DMS153 (cell line): ENCODE data around the gene DOCK4.

Experiments used
- DNase-seq: peaks from one replicate; lab custom pipeline; 2025; lab: John Stamatoyannopoulos, UW

The DOCK4 gene

GRCh38 chr7:112105584-112106530 lies 100.3 kb downstream of the DOCK4 start:
- DNase-seq, result no peak

GRCh38 chr7:112104120-112104519 lies 102.1 kb downstream of the DOCK4 start:
- DNase-seq, result no peak

- no peak for DNase-seq
These were observed 103.0 kb downstream of the DOCK4 start for GRCh38 chr7:112103246-112103645.

- peak; percentile 65 for DNase-seq
These were observed 104.9 kb downstream of the DOCK4 start for GRCh38 chr7:112101201-112101846.

GRCh38 chr7:112097524-112097923 lies 108.7 kb downstream of the DOCK4 start:
- DNase-seq, result no peak

- no peak for DNase-seq
These were observed 112.8 kb downstream of the DOCK4 start for GRCh38 chr7:112093409-112093808.

GRCh38 chr7:112092709-112093395 lies 113.3 kb downstream of the DOCK4 start:
- no peak for DNase-seq

GRCh38 chr7:112092306-112092705 lies 113.9 kb downstream of the DOCK4 start:
- DNase-seq, result no peak

- no peak for DNase-seq
These were observed 114.4 kb downstream of the DOCK4 start for GRCh38 chr7:112091768-112092167.

- no peak for DNase-seq
These were observed 116.6 kb downstream of the DOCK4 start for GRCh38 chr7:112089551-112089950.

- no peak for DNase-seq
These were observed 117.6 kb downstream of the DOCK4 start for GRCh38 chr7:112088484-112089016.

- no peak for DNase-seq
These were observed 119.5 kb downstream of the DOCK4 start for GRCh38 chr7:112086496-112087254.

- DNase-seq, result no peak
These were observed 121.7 kb downstream of the DOCK4 start for GRCh38 chr7:112084520-112084971.

- DNase-seq, result no peak
These were observed 122.3 kb downstream of the DOCK4 start for GRCh38 chr7:112083776-112084355.

GRCh38 chr7:112082306-112082705 lies 123.9 kb downstream of the DOCK4 start:
- DNase-seq, result no peak

- DNase-seq, result no peak
These were observed 124.4 kb downstream of the DOCK4 start for GRCh38 chr7:112081778-112082177.

- DNase-seq, result no peak
These were observed 125.2 kb downstream of the DOCK4 start for GRCh38 chr7:112080978-112081377.

GRCh38 chr7:112080441-112080840 lies 125.8 kb downstream of the DOCK4 start:
- no peak for DNase-seq

- no peak for DNase-seq
These were observed 126.5 kb downstream of the DOCK4 start for GRCh38 chr7:112079673-112080072.

- DNase-seq, result no peak
These were observed 127.1 kb downstream of the DOCK4 start for GRCh38 chr7:112079122-112079521.

- no peak for DNase-seq
These were observed 129.9 kb downstream of the DOCK4 start for GRCh38 chr7:112076324-112076723.
